CD4-positive, alpha-beta T cell (primary cell): ENCODE measurements around the gene ACD. TPM values are rescaled to one million over a fixed set of nuclear protein-coding genes. Genes with fewer than 3 reads are reported as not detected.
A peak's percentile ranks its signal among the peaks of the same experiment; 100 is the strongest.

Source experiments
- ATAC-seq: fragments of 200-7000 bp; cut with Tn5 transposase; one replicate; pipeline ENCODE4 v1.10.0; 2022; ENCODE audit warnings: mild to moderate bottlenecking; ENCODE audit not compliant: poor library complexity
- CTCF ChIA-PET: fragments of 350-600 bp; sonication (Branson Sonifier 250); formaldehyde crosslinking; loops from one replicate; lab custom pipeline; 2021; ENCODE audit warnings: antibody characterized with exemption, inconsistent platforms; lab: Charles Lee
- POLR2A ChIA-PET: fragments of 350-600 bp; sonication (Branson Sonifier 250); formaldehyde crosslinking; loops from one replicate; lab custom pipeline; 2021; ENCODE audit warnings: antibody characterized with exemption, inconsistent platforms; lab: Charles Lee
- DNase-seq, 14 experiments: peaks; one replicate each; pipeline ENCODE4 v3.0.0-alpha.2; 2013 to 2020; ENCODE audit warnings: mixed read lengths in 2 of 14
- H3K27ac ChIP-seq, 2 donors: one replicate each; pipeline versions ENCODE4 v1.5.1 to v1.7.0; 2013; ENCODE audit warnings: low read length in 2 of 2, low read depth in 1 of 2, mild to moderate bottlenecking in 1 of 2
- H3K27me3 ChIP-seq, 2 experiments: 1 replicate in 1 of 2; 2 replicates in 1 of 2; pipeline versions ENCODE4 v1.6.1 to v1.7.0; 2013; ENCODE audit warnings: low read length in 2 of 2, control low read depth in 1 of 2, mild to moderate bottlenecking in 1 of 2, moderate library complexity in 1 of 2; ENCODE audit not compliant: insufficient read depth in 2 of 2, control insufficient read depth in 1 of 2
- H3K36me3 ChIP-seq: one replicate; pipeline ENCODE4 v1.6.1; 2013; ENCODE audit warnings: low read length, control low read depth; ENCODE audit not compliant: insufficient read depth
- H3K4me1 ChIP-seq: one replicate; pipeline ENCODE4 v1.6.1; 2013; ENCODE audit warnings: low read length, control low read depth; ENCODE audit not compliant: insufficient read depth
- H3K4me3 ChIP-seq: one replicate; pipeline ENCODE4 v1.5.1; 2013; ENCODE audit warnings: mild to moderate bottlenecking, low read length, moderate library complexity
- H3K9me3 ChIP-seq, 2 experiments: 1 replicate in 1 of 2; 2 replicates in 1 of 2; pipeline versions ENCODE4 v1.6.1 to v1.7.0; 2013; ENCODE audit warnings: low read length in 2 of 2, mild to moderate bottlenecking in 2 of 2, control low read depth in 1 of 2, moderate library complexity in 1 of 2; ENCODE audit not compliant: control insufficient read depth in 1 of 2, insufficient read depth in 1 of 2
- H3K27ac Mint-ChIP-seq: one replicate; pipeline ENCODE4 v1.8.0; 2020; ENCODE audit warnings: mixed read lengths
- H3K27me3 Mint-ChIP-seq: one replicate; pipeline ENCODE4 v1.8.0; 2021; ENCODE audit warnings: mixed read lengths
- H3K36me3 Mint-ChIP-seq: one replicate; pipeline ENCODE4 v1.8.0; 2021; ENCODE audit warnings: low read depth, mixed read lengths
- H3K4me1 Mint-ChIP-seq: one replicate; pipeline ENCODE4 v1.8.0; 2021; ENCODE audit warnings: low read depth, mixed read lengths
- H3K4me3 Mint-ChIP-seq: one replicate; pipeline ENCODE4 v1.8.0; 2020; ENCODE audit warnings: mild to moderate bottlenecking, mixed read lengths
- H3K9me3 Mint-ChIP-seq: one replicate; pipeline ENCODE4 v1.8.0; 2020; ENCODE audit warnings: mixed read lengths
- intact Hi-C, 2 experiments: fragments of 100-400 bp; cut with DNase I in 1 of 2; cut with micrococcal nuclease in 1 of 2; formaldehyde crosslinking; loops; one replicate each; pipeline versions ENCODE4 v1.15.1 to v1.9.0; 2023 to 2025; cut with DNase I, micrococcal nuclease
- total RNA-seq, 174 experiments: library from RNA in 2 of 174; stranded (reverse) in 2 of 174; gene quantifications; one replicate each; pipeline ENCODE4 v1.2.3 and lab custom pipeline; 2021 to 2026
- TF ChIP-seq, protein P1 (sequence below): fragments of 200-600 bp; IDR thresholded peaks from one replicate; pipeline ENCODE4 v1.8.0; 2022; ENCODE audit warnings: antibody characterized with exemption, mild to moderate bottlenecking

ACD gene
- total RNA-seq, 2 experiments from 2014 or later: 21.6 to 26.0 TPM

DNA sequence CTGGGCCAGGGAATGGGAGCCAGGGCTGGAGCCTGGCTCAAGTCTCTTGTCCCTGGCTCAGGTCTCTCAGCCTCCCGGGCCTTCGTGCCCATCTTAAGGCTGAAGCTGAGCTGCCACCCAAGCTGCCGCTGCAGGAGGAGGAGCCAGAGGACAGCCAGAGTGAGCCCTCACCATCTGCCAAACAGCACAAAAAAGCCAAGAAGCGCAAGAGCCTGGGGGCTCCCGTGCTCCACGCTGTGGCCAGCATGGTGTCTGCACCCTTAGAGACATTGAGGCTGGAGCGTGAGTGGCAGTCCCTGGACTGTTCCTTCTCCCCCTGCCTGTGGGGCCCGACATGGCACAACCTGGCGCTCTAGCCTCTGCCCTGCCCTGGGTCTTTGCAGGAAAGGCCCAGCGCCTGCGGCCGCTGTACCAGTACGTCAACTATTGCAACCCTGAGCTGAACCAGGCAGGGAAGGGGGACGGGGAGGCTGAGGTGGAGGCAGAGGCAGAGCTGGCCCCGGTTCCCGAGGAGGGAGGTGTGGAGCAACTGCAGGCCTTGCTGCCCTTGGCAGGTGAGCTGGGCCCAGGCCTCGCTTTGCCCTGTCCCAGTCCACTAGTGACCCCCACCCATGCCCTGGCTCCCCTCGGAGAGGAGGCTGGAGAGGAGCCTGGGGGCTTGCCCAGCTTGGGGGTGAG, 7.9 kb upstream of the ACD start:
- POLR2A ChIA-PET: interaction anchor here (0.6 to 3.3 kb wide), 10 partner anchors 23 to 186 kb away, joined by 3 to 26 read pairs (median 4); partner anchors contain the start of genes CARMIL2, CTCF and GFOD2
- intact Hi-C loops: loop anchor here (1.0 to 5.0 kb wide), 10 partner anchors 24 to 186 kb away; partner anchors contain the start of genes AGRP (in 1 of the 2), ATP6V0D1 (in 1 of the 2), CENPT (in 1 of the 2) and CTCF (in 1 of the 2)

DNA sequence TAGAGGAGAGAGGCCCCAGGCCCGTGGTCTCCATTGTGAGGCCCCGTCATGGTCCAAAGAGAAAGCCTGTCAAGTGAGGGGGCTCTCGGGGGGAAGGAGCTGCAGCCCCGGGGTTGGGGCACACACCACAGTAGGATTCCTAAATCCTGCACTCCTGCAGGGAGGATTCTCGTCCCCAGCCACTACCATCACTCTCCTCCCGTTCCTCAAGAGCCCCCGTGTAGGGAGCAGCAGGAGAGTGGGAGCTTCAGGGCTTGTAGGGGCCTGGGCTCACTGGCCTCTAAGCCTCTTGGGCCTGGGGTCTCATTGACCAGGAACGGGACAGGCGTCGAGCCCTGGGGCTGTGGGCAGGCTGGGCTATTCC, 7.4 kb upstream of the ACD start:
- CTCF ChIA-PET: interaction anchor here (0.6 to 6.1 kb wide), 14 partner anchors 8 to 272 kb away, joined by 3 to 81 read pairs (median 4); partner anchors contain the start of genes ACD, ATP6V0D1, CARMIL2 and CTCF
- Histone ChIP-seq H3K27me3 (no peaks in the 10 kb centered on the region), H3K27ac (peak overlapping the region; percentile 28 to 44), H3K4me3 (peak overlapping the region; percentile 65), H3K4me1 (peaks cover 34% of the 10 kb centered on the region), H3K36me3 (no peaks in the 10 kb centered on the region), H3K9me3 (no peaks in the 10 kb centered on the region)
- intact Hi-C loops: loop anchor here (1.0 to 5.0 kb wide), 4 partner anchors 23 to 185 kb away; partner anchors contain the start of genes AGRP (in 1 of the 2), ATP6V0D1 (in 1 of the 2), CENPT (in 1 of the 2) and NUTF2 (in 1 of the 2)
- H3K4me3 Mint-ChIP-seq: peak overlapping the region; percentile 90
- DNase-seq: no peak
- TF ChIP-seq, protein P1, sequence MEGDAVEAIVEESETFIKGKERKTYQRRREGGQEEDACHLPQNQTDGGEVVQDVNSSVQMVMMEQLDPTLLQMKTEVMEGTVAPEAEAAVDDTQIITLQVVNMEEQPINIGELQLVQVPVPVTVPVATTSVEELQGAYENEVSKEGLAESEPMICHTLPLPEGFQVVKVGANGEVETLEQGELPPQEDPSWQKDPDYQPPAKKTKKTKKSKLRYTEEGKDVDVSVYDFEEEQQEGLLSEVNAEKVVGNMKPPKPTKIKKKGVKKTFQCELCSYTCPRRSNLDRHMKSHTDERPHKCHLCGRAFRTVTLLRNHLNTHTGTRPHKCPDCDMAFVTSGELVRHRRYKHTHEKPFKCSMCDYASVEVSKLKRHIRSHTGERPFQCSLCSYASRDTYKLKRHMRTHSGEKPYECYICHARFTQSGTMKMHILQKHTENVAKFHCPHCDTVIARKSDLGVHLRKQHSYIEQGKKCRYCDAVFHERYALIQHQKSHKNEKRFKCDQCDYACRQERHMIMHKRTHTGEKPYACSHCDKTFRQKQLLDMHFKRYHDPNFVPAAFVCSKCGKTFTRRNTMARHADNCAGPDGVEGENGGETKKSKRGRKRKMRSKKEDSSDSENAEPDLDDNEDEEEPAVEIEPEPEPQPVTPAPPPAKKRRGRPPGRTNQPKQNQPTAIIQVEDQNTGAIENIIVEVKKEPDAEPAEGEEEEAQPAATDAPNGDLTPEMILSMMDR: no peak
- no peaks in the 10 kb centered on the region for H3K27me3 Mint-ChIP-seq
- peak overlapping the region; percentile 55 for H3K27ac Mint-ChIP-seq
- peaks cover 24% of the 10 kb centered on the region for H3K4me1 Mint-ChIP-seq
- POLR2A ChIA-PET: interaction anchor here (0.8 to 3.3 kb wide), 8 partner anchors 22 to 186 kb away, joined by 3 to 26 read pairs (median 9); partner anchors contain the start of genes CARMIL2, CTCF and GFOD2
- H3K36me3 Mint-ChIP-seq: peaks cover 3% of the 10 kb centered on the region
- ATAC-seq: no peak
- no peaks in the 10 kb centered on the region for H3K9me3 Mint-ChIP-seq

More for the DNA sequence above, 7.9 kb upstream of the ACD start:
- peak overlapping the region; percentile 90 for H3K4me3 Mint-ChIP-seq
- H3K27me3 Mint-ChIP-seq: no peaks in the 10 kb centered on the region
- peak overlapping the region; percentile 28 to 44 for H3K27ac ChIP-seq
- ATAC-seq (peak; percentile 91), DNase-seq (peak; percentile 71 to 94 (median 81))
- H3K36me3 ChIP-seq: no peaks in the 10 kb centered on the region
- no peaks in the 10 kb centered on the region for H3K27me3 ChIP-seq
- peak overlapping the region; percentile 65 for H3K4me3 ChIP-seq
- peaks cover 3% of the 10 kb centered on the region for H3K36me3 Mint-ChIP-seq
- H3K4me1 ChIP-seq: peaks cover 36% of the 10 kb centered on the region
- CTCF ChIA-PET: interaction anchor here (0.6 to 6.1 kb wide), 16 partner anchors 9 to 272 kb away, joined by 3 to 81 read pairs (median 4); partner anchors contain the start of genes ACD, ATP6V0D1, CARMIL2 and CTCF
- peaks cover 28% of the 10 kb centered on the region for H3K4me1 Mint-ChIP-seq
- H3K9me3 Mint-ChIP-seq: no peaks in the 10 kb centered on the region
- H3K9me3 ChIP-seq: no peaks in the 10 kb centered on the region
- TF ChIP-seq, protein P1: peak; percentile 74
- H3K27ac Mint-ChIP-seq: peak overlapping the region; percentile 55
